BLaER1 treated with 17β-estradiol and CSF1 and Interleukin-3, amounts not matched to agents 10 nM and 100 nM (cell line): ENCODE data around the gene PHPT1.
A peak's percentile ranks its signal among the peaks of the same experiment; 100 is the strongest.

Experiments used
- H3K27ac ChIP-seq, 11 experiments: shearing (Covaris generic); formaldehyde crosslinking; 2 replicates each; pipeline ENCODE4 v1.8.1; 2022
- H3K27me3 ChIP-seq, 11 experiments: shearing (Covaris generic); formaldehyde crosslinking; 2 replicates each; pipeline ENCODE4 v1.8.1; 2022
- H3K36me3 ChIP-seq, 11 experiments: shearing (Covaris generic); formaldehyde crosslinking; 2 replicates each; pipeline ENCODE4 v1.8.1; 2022
- H3K4me1 ChIP-seq, 10 experiments: shearing (Covaris generic); formaldehyde crosslinking; 2 replicates each; pipeline ENCODE4 v1.8.1; 2022
- H3K4me2 ChIP-seq, 11 experiments: shearing (Covaris generic); formaldehyde crosslinking; 2 replicates each; pipeline ENCODE4 v1.8.1; 2022
- H3K4me3 ChIP-seq, 10 experiments: shearing (Covaris generic); formaldehyde crosslinking; 2 replicates each; pipeline ENCODE4 v1.8.1; 2022
- H3K9ac ChIP-seq, 11 experiments: shearing (Covaris generic); formaldehyde crosslinking; 2 replicates each; pipeline ENCODE4 v1.8.1; 2022
- H3K9me3 ChIP-seq, 11 experiments: shearing (Covaris generic); formaldehyde crosslinking; replicated peaks in 1 of 11; 2 replicates each; pipeline ENCODE4 v1.8.1; 2022
- H4K20me1 ChIP-seq, 11 experiments: shearing (Covaris generic); formaldehyde crosslinking; 2 replicates each; pipeline ENCODE4 v1.8.1; 2022
- Cebpa-rat ChIP-seq, 11 experiments: shearing (Covaris generic); IDR thresholded peaks; 2 replicates each; pipeline ENCODE4 v1.8.1; 2022

The PHPT1 gene

GRCh38 chr9:136888454-136888853 lies 39.2 kb downstream of the PHPT1 start:
- no peak for TF ChIP-seq Cebpa-rat (IDR thresholded peaks at IDR 0.05)
- Histone ChIP-seq H3K4me1 (peaks cover 23 to 48% (median 35%) of the 10 kb centered on the region in 10 experiments), H3K4me2 (peak overlapping the region in 9 of 11 experiments; percentile 83 to 100 (median 97); a peak in 11 of 22 replicates), H3K27me3 (no peaks in the 10 kb centered on the region), H4K20me1 (peaks cover 35 to 68% (median 67%) of the 10 kb centered on the region in 11 experiments; a peak in 21 of 22 replicates), H3K36me3 (peaks cover 19 to 43% (median 37%) of the 10 kb centered on the region in 11 experiments), H3K9ac (peak overlapping the region in 7 of 11 experiments; percentile 1 to 95 (median 41); a peak in 8 of 22 replicates), H3K27ac (no peak overlapping the region; a peak in 1 of 22 replicates), H3K9me3 (no peaks in the 10 kb centered on the region), H3K4me3 (peak overlapping the region in 1 of 10 experiments; percentile 98; a peak in 1 of 20 replicates)

GRCh38 chr9:136889858-136890257 lies 40.6 kb downstream of the PHPT1 start:
- H3K4me2 ChIP-seq: no peak overlapping the region
- TF ChIP-seq Cebpa-rat (IDR thresholded peaks at IDR 0.05): no peak
- peaks cover 49 to 82% (median 81%) of the 10 kb centered on the region in 11 experiments; a peak in 21 of 22 replicates for H4K20me1 ChIP-seq
- no peaks in the 10 kb centered on the region for H3K9me3 ChIP-seq
- peaks cover 22 to 45% (median 34%) of the 10 kb centered on the region in 10 experiments for H3K4me1 ChIP-seq
- H3K27me3 ChIP-seq: no peaks in the 10 kb centered on the region
- H3K36me3 ChIP-seq: peaks cover 29 to 57% (median 48%) of the 10 kb centered on the region in 11 experiments
- H3K4me3 ChIP-seq: no peak overlapping the region
- H3K9ac ChIP-seq: no peak overlapping the region
- H3K27ac ChIP-seq: no peak overlapping the region

- H3K27ac ChIP-seq: no peak overlapping the region
- H3K9me3 ChIP-seq: no peaks in the 10 kb centered on the region
- H3K27me3 ChIP-seq: no peaks in the 10 kb centered on the region
- peak overlapping the region in 2 of 11 experiments; percentile 17 to 26; a peak in 3 of 22 replicates for H3K9ac ChIP-seq
- no peak overlapping the region for H3K4me3 ChIP-seq
- TF ChIP-seq Cebpa-rat (IDR thresholded peaks at IDR 0.05): no peak
- no peak overlapping the region for H3K4me2 ChIP-seq
- H3K4me1 ChIP-seq: peaks cover 18 to 37% (median 26%) of the 10 kb centered on the region in 10 experiments
- peaks cover 56 to 90% (median 89%) of the 10 kb centered on the region in 11 experiments; a peak in 21 of 22 replicates for H4K20me1 ChIP-seq
- peaks cover 34 to 65% (median 55%) of the 10 kb centered on the region in 11 experiments for H3K36me3 ChIP-seq
Measured at GRCh38 chr9:136890661-136891060, 41.5 kb downstream of the PHPT1 start.

- Histone ChIP-seq H3K27me3 (no peaks in the 10 kb centered on the region), H3K9ac (peak overlapping the region in 2 of 11 experiments; percentile 19 to 39; a peak in 2 of 22 replicates), H3K9me3 (no peaks in the 10 kb centered on the region), H3K4me1 (peaks cover 0 to 27% (median 11%) of the 10 kb centered on the region in 10 experiments; a peak in 13 of 20 replicates), H3K4me2 (no peak overlapping the region), H3K27ac (no peak overlapping the region), H4K20me1 (peaks cover 61 to 100% (median 100%) of the 10 kb centered on the region in 11 experiments; a peak in 21 of 22 replicates), H3K36me3 (peaks cover 53 to 96% (median 82%) of the 10 kb centered on the region in 11 experiments), H3K4me3 (no peak overlapping the region)
- no peak for TF ChIP-seq Cebpa-rat (IDR thresholded peaks at IDR 0.05)
Measured at GRCh38 chr9:136896027-136896426, 46.8 kb downstream of the PHPT1 start.

- H3K4me1 ChIP-seq: peaks cover 15 to 27% (median 22%) of the 10 kb centered on the region in 10 experiments
- no peak overlapping the region for H3K4me3 ChIP-seq
- TF ChIP-seq Cebpa-rat (IDR thresholded peaks at IDR 0.05): no peak
- no peak overlapping the region for H3K4me2 ChIP-seq
- no peak overlapping the region for H3K27ac ChIP-seq
- H3K27me3 ChIP-seq: no peaks in the 10 kb centered on the region
- peaks cover 69 to 98% (median 88%) of the 10 kb centered on the region in 11 experiments for H3K36me3 ChIP-seq
- H4K20me1 ChIP-seq: peaks cover 53 to 100% (median 97%) of the 10 kb centered on the region in 11 experiments; a peak in 21 of 22 replicates
- H3K9me3 ChIP-seq: no peaks in the 10 kb centered on the region
- H3K9ac ChIP-seq: 0 out of 22 replicates have a peak overlapping the region, but pooled peaks of 1 of the 11 experiments have one; percentile 22
Measured at GRCh38 chr9:136898483-136899100, 49.4 kb downstream of the PHPT1 start.

GRCh38 chr9:136899196-136899595 lies 50.0 kb downstream of the PHPT1 start:
- Histone ChIP-seq H3K4me2 (no peak overlapping the region), H3K36me3 (peaks cover 67 to 98% (median 90%) of the 10 kb centered on the region in 11 experiments), H3K9me3 (no peaks in the 10 kb centered on the region), H3K27me3 (no peaks in the 10 kb centered on the region), H3K9ac (peak overlapping the region in 1 of 11 experiments; percentile 5; a peak in 1 of 22 replicates), H3K4me3 (no peak overlapping the region), H4K20me1 (peaks cover 48 to 100% (median 91%) of the 10 kb centered on the region in 11 experiments; a peak in 21 of 22 replicates), H3K27ac (no peak overlapping the region), H3K4me1 (peaks cover 15 to 27% (median 22%) of the 10 kb centered on the region in 10 experiments)
- TF ChIP-seq Cebpa-rat (IDR thresholded peaks at IDR 0.05): no peak

- TF ChIP-seq Cebpa-rat (IDR thresholded peaks at IDR 0.05): no peak
- Histone ChIP-seq H3K36me3 (peaks cover 63 to 98% (median 91%) of the 10 kb centered on the region in 11 experiments), H3K4me1 (peaks cover 15 to 27% (median 23%) of the 10 kb centered on the region in 10 experiments), H3K27ac (no peak overlapping the region), H3K4me2 (no peak overlapping the region), H4K20me1 (peaks cover 36 to 97% (median 82%) of the 10 kb centered on the region in 11 experiments; a peak in 21 of 22 replicates), H3K9ac (peak overlapping the region in 2 of 11 experiments; percentile 26 to 42; a peak in 1 of 22 replicates), H3K4me3 (no peak overlapping the region), H3K27me3 (no peaks in the 10 kb centered on the region), H3K9me3 (no peaks in the 10 kb centered on the region; a peak in 1 of 22 replicates)
Measured at GRCh38 chr9:136900556-136900955, 51.3 kb downstream of the PHPT1 start.
